GM12878 (cell line): ENCODE measurements around the gene MYO19. TPM values are rescaled to one million over a fixed set of nuclear protein-coding genes. Genes with fewer than 3 reads are reported as not detected.

Experiments
- CBFB ChIP-seq: IDR thresholded peaks from 2 replicates; pipeline ENCODE4 v1.6.1; 2016; ENCODE audit warnings: antibody characterized with exemption, low read depth
- CEBPZ ChIP-seq: fragments of 150-350 bp; IDR thresholded peaks from 2 replicates; pipeline ENCODE4 v1.6.1; 2016; ENCODE audit warnings: low read depth, low read length
- DPF2 ChIP-seq: fragments of 450-650 bp; IDR thresholded peaks from 2 replicates; pipeline ENCODE4 v1.6.1; 2017; ENCODE audit warnings: mild to moderate bottlenecking
- IKZF1 ChIP-seq: fragments of 450-650 bp; conservative IDR thresholded peaks from 2 replicates; pipeline ENCODE4 v1.6.1; 2017; ENCODE audit warnings: antibody characterized with exemption, mild to moderate bottlenecking
- LARP7 ChIP-seq: fragments of 450-650 bp; IDR thresholded peaks from 2 replicates; pipeline ENCODE4 v1.6.1; 2017; ENCODE audit warnings: mild to moderate bottlenecking
- MAX ChIP-seq: IDR thresholded peaks from 2 replicates; pipeline ENCODE4 v1.6.1; 2012; ENCODE audit warnings: low read depth, low read length, improper control_type of control experiment
- NFIC ChIP-seq: IDR thresholded peaks from 2 replicates; pipeline ENCODE4 v1.6.1; 2012; ENCODE audit warnings: low read depth, mild to moderate bottlenecking, inconsistent platforms, low read length, moderate library complexity
- SMARCA5 ChIP-seq: fragments of 450-650 bp; IDR thresholded peaks from 2 replicates; pipeline ENCODE4 v1.6.1; 2017; ENCODE audit warnings: mild to moderate bottlenecking
- SMC3 ChIP-seq: IDR thresholded peaks from 2 replicates; pipeline ENCODE4 v1.6.1; 2011; ENCODE audit warnings: low read length, improper control_type of control experiment, borderline replicate concordance
- TCF12 ChIP-seq: IDR thresholded peaks from 2 replicates; pipeline ENCODE4 v1.6.1; 2011; ENCODE audit warnings: low read depth, mild to moderate bottlenecking, low read length
- TCF3 ChIP-seq: IDR thresholded peaks from 2 replicates; pipeline ENCODE4 v1.6.1; 2012; ENCODE audit warnings: low read depth, mild to moderate bottlenecking, low read length, borderline replicate concordance; ENCODE audit not compliant: insufficient read depth
- USF1 ChIP-seq: IDR thresholded peaks from 2 replicates; pipeline ENCODE4 v1.6.1; 2011; ENCODE audit warnings: borderline replicate concordance, low read depth, mild to moderate bottlenecking, moderate library complexity, mixed read lengths, low read length; ENCODE audit not compliant: insufficient read depth; ENCODE audit errors: extremely low read length
- ZNF207 ChIP-seq: fragments of 450-650 bp; IDR thresholded peaks from 2 replicates; pipeline ENCODE4 v1.6.1; 2014; ENCODE audit warnings: antibody characterized with exemption, mild to moderate bottlenecking, borderline replicate concordance
- polyA plus RNA-seq, 11 experiments: library from polyadenylated mRNA; depleted of rRNA in 4 of 11; unstranded in 6 of 11; stranded (reverse) in 5 of 11; fragments of >200 nt; fragmentation: Nextera tagmentation in 4 of 11; fragmentation: Illumina TruSeq in 1 of 11; extraction: Ambion mirVana in 4 of 11; extraction: Trizol in 1 of 11; gene quantifications; 1 replicate in 1 of 11; 2 replicates in 10 of 11; pipeline versions ENCODE4 v1.2.1 to v1.2.3, GENCODE V29; 2011 to 2016; ENCODE audit warnings: inconsistent platforms in 2 of 11, missing spikeins in 2 of 11, low read depth in 1 of 11
- total RNA-seq, 4 experiments: library from RNA; depleted of rRNA in 3 of 4; stranded (reverse); fragments of >200 nt in 3 of 4; fragmentation: Illumina TruSeq in 1 of 4; extraction: Trizol in 1 of 4; gene quantifications; 2 replicates each; pipeline versions ENCODE4 v1.2.1 to v1.2.3, GENCODE V29; 2013 to 2021

Gene MYO19
- total and polyA plus RNA-seq, 10 of the 15 experiments (the other 5 are each of a cell fraction or from before 2014, with no cell fraction given), result 11.4 to 103 (median 67.1) TPM

GRCh38 chr17:36482611-36483504, 51.8 kb downstream of the MYO19 start (continued):
- TF ChIP-seq MAX (peak; percentile 78; the same call in 1 of the 2 replicates), SMC3 (peak; percentile 79), TCF12 (peak; percentile 75; the same call in 1 of the 2 replicates), CBFB (no peak), IKZF1 (peak; percentile 74), TCF3 (peak; percentile 54; the same call in 1 of the 2 replicates), NFIC (no peak), ZNF207 (peak; percentile 71), LARP7 (peak; percentile 86), SMARCA5 (peak; percentile 72; the same call in 1 of the 2 replicates), CEBPZ (no peak), USF1 (peak; percentile 65), DPF2 (0 out of 2 replicates have a peak, but pooled peaks have one; percentile 42)
- TF ChIP-seq, all 136 proteins: peak for 21
